Stromal cell of bone marrow (primary cell): ENCODE data around the gene SDK2.

ENCODE experiments used
- DNase-seq: peaks from one replicate; pipeline ENCODE4 v3.0.0-alpha.2; 2012; ENCODE audit warnings: low read depth

Gene SDK2, protein sequence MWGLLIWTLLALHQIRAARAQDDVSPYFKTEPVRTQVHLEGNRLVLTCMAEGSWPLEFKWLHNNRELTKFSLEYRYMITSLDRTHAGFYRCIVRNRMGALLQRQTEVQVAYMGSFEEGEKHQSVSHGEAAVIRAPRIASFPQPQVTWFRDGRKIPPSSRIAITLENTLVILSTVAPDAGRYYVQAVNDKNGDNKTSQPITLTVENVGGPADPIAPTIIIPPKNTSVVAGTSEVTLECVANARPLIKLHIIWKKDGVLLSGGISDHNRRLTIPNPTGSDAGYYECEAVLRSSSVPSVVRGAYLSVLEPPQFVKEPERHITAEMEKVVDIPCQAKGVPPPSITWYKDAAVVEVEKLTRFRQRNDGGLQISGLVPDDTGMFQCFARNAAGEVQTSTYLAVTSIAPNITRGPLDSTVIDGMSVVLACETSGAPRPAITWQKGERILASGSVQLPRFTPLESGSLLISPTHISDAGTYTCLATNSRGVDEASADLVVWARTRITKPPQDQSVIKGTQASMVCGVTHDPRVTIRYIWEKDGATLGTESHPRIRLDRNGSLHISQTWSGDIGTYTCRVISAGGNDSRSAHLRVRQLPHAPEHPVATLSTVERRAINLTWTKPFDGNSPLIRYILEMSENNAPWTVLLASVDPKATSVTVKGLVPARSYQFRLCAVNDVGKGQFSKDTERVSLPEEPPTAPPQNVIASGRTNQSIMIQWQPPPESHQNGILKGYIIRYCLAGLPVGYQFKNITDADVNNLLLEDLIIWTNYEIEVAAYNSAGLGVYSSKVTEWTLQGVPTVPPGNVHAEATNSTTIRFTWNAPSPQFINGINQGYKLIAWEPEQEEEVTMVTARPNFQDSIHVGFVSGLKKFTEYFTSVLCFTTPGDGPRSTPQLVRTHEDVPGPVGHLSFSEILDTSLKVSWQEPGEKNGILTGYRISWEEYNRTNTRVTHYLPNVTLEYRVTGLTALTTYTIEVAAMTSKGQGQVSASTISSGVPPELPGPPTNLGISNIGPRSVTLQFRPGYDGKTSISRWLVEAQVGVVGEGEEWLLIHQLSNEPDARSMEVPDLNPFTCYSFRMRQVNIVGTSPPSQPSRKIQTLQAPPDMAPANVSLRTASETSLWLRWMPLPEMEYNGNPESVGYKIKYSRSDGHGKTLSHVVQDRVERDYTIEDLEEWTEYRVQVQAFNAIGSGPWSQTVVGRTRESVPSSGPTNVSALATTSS (N-terminal part only)

DNA sequence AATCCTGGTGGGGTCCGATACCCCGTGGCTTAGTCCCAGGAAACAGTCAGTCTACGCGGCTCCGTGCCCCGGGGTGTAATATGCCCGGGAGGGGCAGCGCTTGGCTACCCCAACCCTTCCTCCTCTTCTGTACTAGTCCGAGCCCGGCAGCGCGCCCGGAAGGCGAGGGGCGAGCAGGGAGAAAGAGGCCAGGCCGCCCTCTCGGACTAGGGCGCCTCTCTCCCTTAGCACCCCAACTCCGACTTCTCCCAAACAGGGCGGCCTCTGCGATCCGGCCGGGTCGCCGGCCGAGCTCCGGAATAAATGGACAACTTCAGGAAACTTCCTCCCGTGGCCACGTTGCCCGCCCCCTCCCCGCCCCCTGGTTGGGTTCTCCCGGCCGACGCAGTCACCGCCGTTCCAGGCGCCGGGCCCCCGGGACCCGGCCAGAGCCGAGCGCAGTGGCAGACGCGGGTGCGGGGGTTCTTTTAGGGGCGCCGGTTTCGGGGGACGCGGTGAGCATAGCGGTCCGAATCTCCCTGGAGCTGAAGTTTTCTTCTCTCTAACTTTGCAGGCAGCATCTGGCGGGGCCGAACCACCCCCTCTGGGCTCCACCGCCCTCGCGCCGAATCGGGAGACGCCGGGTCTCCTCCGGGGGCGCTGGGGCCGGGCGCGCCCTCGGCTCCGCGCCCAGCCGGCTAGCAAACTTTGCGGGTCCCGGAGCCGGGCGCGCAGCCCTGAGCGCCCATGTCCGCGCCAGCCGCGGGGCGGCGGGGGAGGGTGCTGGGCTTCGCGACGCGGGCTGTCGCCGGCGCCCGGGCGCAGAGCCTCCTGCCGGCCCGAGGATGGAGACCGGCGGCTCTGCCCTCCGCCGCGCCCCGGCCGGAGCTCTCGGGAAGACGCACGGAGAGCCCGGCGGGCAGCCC, at the start of gene SDK2:
Gene SDK2, minus strand, starts transcription at position 301 of the 905 bp plus-strand sequence. CDS start 357 bp downstream, outside the sequence.
- no peak for DNase-seq

DNA sequence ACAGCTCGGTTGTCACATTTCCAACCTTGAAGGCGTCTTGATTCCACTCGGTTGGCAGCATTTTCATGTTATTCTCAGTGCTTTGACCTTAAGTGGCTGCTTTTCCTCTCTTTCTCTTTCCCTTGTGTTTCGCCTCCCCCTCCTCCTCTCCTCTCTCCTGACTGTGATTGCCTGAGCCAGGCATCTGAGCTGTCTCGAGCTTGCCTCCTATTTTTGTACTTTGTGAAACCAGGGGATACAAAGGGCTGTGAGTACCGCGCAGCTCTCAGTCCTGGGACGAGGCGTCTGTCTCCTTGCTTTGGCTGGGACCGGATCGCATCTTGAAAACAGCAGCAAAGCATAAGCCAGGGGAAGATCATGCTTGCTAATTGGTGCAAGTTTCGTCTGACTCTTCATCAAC, 48.8 kb upstream of the SDK2 start:
- DNase-seq: no peak

DNA sequence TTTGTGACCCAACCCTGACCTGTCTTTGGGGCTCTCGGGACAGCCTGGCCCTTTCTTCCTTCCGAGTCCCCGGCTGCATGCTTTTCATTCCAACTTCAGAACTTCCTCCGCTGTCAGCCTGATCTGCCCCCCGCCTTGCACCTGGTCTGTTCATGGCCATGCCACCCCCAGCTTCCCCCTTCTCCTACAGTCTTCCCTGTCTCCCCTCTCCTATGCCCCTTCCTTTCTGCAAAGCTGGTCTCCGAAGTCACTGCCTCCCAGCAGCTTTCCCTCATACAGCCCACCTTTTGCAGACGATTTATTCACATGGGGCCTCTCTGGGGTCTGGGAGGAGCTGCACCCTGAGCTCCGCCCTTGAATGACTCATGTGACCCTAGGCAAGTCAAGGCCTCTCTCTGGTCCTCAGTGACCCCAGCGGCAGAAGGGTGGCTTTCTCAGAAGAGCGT, 47.1 kb upstream of the SDK2 start:
- no peak for DNase-seq

DNA sequence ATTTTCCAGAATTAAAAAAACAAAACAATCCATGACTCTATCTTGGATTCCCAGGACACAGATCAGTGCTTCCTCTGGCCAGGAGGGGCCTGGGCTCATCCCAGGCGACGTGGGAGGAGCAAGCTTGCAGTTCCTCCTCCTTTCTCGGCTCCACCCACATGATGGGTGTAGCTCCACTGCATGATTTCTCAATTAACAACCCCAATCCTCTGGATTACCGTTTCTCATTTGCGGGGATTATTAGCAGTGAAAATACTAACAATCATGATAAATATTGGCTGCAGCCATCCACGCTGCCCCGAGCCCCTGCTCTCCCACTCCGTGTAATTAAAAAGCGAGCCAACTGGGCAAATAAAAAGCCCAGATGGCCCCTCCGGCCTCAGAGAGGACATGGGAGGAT, 46.4 kb upstream of the SDK2 start:
- no peak for DNase-seq

DNA sequence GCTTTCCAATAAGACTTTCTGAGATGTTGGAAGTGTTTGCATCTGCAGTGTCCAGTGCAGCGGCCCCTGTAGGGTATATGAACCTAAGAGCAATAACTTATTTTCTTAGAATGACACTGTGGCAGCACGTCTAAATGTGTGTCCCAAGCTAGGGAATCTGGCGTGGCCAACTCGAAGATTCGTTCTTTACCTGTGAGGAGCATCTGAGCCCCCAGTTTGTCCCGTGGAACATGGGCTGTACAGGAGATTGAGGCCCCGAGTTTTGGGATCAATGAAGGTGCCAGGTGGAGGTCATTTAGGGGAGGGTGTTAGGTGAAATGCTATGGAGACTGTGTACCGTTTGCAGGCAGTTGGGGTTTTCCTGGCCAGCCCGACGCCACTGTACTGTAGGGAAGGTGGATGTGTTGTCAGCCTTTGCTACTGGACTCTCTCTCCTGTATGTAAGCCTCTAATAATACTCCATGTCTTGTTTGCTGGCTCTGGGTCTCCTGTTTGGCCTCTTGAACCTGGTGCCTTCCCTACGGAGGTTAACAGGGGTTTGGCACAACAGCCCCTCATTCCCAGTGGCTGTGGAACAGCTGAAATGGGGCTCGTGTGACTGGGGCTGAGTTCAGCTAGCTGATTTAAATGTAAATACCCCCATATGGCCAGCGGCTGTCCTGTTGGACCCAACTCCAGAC, 45.5 kb upstream of the SDK2 start:
- DNase-seq: no peak

DNA sequence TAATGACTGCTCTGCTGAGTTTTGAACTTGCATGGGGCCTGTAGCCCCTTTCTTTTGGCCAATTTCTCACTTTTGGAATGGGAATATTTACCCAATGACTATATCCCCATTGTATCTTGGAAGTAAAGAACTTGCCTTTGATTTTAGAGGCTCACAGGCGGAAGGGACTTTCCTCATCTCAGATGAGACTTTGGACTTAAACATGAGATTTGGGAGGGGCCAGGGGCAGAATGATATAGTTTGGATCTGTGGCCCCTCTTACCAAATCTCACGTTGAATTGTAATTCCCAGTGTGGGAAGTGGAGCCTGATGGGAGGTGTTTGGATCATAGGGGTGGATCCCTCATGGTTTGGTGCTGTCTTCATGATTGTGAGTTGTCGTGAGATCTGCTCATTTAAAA, 42.7 kb upstream of the SDK2 start:
- no peak for DNase-seq

DNA sequence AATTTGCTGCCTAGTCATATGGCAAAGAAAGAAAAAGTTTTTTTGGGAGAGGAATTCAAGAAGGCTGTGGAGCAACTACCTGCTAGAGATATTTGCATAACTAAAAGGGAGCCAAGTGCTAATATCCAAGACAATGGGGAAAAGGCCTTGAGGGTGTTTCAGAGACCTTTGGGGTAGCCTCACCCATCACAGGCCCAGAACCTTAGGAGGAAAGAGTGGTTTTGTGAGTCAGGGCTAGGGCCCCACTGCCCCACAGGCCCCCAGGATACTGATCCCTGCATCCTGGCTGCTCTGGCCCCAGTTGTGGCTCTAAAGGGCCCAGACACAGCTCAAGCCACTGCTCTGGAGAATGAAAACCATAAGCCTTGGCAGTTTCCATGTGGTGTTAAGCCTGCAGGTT, 41.9 kb upstream of the SDK2 start:
- DNase-seq: no peak

DNA sequence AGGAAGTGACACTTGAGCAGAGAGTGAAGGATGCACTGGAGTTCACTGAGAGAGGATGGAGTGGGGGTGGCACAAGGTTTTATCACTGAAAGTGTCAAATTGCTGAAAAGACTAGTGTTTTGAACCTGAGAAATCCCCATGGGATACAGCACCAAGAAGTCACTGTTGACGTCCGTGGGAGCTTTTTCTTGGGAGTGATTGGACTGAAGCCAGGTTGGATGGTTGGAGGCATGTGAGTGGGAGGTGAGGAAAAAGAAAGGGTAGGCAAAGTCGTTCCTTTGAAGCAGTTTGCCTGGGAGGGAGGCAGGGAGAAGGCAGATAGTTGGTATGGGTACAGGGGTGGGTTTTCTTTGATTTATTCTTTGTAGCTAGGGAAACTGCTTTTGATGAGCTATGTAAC, 39.9 kb upstream of the SDK2 start:
- no peak for DNase-seq

DNA sequence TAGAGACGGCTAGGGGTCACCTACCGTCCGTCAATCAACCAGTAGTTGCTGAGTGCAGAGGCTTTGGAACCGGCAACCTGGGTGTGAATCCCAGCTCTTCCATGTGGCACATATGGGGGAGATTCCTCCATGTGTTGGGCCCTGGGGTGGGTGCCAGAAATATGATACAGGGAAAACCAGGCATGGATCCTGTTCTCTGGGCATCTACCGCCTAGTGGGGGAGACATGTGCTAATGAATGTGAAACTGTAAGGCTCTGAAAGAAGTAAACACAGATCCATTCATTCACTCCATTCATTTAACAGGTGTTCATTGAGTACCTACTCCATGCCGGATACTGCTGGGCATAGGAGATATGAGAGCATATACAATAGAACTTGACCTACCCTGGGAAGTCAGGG, 39.5 kb upstream of the SDK2 start:
- no peak for DNase-seq

DNA sequence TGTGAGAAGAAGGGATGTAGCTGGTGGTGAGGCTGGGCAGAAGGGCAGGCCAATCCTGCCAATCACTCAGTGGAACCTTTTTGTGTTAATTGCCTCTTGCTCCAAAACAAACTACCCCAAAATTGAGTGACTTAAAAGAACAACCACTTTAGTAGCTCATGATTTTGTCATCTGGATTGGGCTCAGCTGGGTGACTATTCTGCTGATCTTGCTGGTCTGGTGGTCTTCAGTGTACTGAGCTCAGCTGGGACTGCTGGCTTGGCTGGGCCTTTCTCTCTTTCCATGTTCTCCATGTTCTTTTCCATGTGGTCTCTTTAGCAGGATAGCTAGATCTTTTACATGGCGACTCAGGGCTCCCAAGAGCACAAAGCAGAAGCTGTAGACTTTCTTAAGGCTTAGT, 37.7 kb upstream of the SDK2 start:
- DNase-seq: no peak

DNA sequence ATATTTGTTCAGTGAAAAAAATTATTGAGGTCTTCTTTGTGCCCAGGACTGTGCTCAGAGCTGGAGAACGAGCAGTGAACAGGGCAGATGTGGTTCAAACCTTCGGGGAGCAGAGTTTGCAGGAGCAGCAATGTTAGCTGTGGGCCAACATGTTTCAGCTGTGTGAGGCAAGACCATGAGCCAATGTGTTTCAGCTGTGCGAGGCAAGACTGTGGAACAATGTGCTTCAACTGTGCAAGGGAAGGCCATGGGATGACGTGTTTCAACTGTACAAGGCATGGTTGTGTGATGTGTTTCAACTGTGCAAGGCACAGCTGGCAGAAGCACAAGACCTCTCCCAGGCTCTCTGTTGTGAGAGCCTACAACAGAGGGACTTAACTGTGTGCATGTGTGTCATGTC, 35.2 kb upstream of the SDK2 start:
- no peak for DNase-seq

DNA sequence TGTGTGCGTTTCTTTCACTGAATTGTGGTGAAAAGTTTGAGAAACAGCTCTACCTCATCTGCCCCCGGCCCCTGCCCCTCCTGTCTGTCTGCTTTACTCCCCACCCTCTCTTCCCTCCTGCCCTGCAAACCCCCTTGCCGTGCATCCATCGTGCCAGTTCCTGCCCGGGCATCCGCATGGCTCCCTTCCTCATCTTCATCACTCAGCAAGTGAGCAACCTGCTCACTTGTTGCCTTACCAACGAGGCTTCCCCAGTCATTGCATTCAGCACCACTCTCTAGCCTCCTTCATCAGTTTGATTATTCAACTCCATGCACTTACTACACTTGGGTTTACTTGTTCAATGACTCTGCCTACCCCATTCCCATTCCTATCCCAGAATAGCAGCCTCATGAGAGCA, 34.8 kb upstream of the SDK2 start:
- DNase-seq: no peak

DNA sequence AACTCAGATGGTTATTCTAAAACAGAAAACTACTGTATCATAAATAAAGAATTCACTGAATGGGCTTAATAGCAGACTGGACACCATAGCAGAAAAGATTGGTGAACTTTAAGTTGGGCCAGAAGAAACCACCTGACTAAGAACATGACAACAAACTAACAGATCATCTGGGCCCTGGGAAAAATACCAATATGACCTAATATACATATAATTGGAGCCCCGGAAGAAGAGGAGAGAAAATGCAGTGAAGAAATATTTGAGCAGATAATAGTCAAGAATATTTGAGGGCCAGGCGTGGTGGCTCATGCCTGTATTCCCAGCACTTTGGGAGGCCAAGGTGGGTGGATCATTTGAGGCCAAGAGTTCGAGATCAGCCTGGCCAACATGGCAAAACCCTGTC, 25.5 kb upstream of the SDK2 start:
- no peak for DNase-seq

DNA sequence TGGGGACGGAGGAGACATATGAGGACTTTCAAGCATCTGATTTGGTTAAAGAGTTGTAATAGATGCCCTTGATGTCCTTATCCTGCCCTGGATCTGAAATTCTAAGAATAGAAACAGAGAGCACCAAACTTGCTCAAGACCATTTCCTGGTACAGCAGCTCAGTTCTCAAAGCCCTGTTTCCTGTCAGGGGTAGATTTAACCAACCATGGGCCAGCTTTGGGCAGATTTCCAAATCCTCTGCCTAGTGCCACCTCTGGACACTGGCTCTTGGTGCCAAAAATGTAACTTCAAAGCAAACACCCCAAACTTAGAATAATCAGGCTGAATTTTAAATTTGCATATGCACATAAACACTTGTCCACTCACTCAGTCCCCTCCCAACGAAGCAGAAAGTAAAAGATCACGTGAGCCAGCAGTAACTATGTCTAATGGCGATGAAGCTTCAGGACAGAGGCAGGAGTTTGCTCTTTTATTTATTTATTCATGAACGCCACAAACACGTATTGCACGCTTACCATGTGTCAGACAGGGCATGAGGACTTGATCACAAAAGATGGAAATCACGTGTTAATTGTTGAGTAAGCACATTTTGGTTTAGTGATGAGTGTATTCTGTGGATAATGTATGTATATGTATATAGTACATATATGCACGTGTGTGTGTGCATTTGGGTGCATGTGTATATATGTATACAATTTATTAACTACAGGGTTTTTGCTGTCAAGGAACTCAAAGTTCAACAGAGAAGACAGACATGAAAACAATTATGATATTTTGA, 23.1 kb upstream of the SDK2 start:
- DNase-seq: no peak

DNA sequence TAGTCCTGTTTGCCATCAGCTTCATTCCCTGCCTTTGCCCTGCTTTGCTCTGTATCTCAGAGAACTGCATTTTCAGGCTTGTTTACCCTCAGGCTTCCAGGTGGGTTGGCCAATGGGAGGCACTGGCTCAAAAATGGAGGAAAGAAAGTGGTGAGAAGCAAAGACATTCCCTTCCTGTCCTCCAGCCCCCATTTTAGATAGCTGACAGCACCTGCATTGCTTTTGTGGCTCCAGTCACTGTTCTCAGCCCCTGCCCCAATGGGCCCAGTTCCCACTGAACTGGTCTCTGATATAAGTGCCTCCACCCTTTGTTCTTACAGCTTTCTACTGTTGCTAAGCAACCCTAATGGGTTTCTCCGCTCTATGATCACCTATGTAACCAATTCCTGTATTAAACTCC, 19.4 kb upstream of the SDK2 start:
- no peak for DNase-seq

DNA sequence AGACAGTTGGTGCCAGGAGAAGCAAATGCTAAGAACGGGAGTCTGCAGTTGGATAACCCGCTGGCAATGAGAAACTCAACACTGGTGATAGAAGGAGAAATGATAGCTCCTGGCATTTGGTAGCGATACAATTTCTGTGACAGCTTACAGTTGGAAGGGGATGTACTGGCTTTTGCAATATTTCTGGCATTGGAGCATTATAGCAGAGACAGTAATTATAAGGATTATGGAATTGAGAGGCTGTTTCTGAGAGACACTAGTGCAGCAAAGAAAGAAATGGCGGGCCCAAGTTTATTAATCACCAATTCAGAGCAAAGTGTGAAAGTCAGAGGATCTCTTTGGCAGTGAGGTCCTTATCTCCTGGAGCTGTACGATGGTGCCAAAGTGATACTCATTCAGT, 16.1 kb upstream of the SDK2 start:
- DNase-seq: no peak

DNA sequence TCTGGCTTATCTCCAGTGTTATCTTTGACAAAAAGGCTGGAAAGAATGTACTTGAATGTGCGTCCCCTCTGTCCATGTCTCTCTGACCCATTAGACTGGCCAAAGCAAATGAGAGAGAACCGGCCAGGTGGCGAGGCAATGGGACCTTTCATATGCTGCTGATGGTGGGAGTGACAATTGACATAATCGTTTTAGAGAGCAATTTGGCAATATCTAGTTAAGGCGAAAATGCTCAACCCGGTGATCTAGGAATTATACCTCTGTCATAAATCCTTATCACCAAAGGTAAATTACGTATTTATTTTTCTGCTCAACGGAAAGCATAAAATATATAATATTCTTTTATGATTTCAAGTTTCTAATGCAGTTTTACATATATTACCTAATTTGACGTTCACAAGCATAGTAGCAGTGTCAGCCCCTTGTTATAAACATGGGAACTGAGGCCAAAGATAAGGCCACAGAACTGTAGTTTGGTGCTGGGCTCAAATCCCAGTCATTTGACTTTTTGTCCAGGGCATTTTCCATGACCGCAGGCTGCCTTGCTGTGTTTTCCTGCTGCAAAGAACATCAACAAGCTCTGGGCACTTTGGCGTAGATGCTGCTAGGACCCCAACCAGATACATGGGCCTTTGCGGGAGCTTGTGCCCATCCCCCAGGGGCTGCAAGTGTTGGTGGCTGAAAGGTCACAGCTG, 14.7 kb upstream of the SDK2 start:
- no peak for DNase-seq

DNA sequence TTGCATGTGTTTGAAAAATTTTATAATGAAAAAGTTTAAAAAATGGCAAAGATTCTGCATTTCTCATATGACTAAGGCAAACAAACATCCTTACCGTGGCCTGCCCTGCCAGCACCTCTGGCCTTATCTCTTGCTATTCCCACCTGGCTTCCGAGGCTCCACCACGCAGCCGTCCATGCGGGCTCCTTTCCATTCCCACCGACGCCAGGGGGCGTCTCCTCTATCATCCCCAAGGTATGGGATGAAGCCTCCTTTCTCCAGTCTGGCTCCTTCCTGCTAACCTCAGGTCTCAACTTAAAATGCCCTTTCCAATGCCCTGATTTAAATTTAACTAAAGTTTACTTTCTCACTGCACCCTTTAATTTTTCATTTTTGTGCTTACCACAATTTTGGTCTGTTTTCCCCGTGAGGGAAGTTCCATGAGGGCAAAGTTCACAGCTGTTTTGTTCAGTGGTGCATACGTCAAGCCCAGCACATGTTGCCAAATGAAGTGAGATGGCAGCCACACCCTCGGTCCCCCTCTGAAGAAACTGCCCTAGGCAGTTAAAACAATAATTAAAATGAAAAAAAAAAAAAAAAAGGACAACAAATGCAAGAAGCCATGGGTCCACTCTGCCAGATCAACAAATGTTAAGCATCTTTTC, 13.3 kb upstream of the SDK2 start:
- DNase-seq: no peak

DNA sequence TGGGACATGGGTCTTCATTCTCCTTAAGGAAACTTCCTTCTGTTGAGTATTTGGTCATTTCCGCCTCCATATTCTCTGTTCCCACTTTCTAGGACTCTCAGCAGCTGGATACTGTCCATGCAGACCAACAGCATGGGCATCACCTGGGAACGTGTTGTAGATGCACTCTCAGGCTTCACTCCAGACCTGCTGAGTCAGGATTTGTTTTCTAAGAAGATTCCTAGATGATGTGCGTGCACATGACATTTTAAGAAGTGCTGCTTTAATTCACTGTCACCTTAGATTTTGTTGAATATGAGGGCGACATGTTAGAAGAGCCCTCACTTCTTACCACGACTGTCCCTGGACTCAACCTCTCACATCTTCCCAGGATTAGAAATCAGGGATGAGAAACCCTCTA, 10.0 kb upstream of the SDK2 start:
- no peak for DNase-seq
